Tibial artery (tissue), 4 donors: ENCODE data around the gene PIGC.

Experiments used
- DNase-seq, 2 donors: peaks; one replicate each; pipeline ENCODE4 v3.0.0-alpha.2; 2019
- H3K27ac ChIP-seq, 2 donors: fragments of 200-600 bp; sonication (generic) in 1 of 2; 1 replicate in 1 of 2; 2 replicates in 1 of 2; pipeline ENCODE4 v1.5.1; 2018 to 2019; ENCODE audit warnings: mild to moderate bottlenecking in 1 of 2
- H3K27me3 ChIP-seq, 2 donors: fragments of 200-600 bp; sonication (generic) in 1 of 2; one replicate each; pipeline versions ENCODE4 v1.5.1 to v1.6.0; 2016 to 2019
- H3K36me3 ChIP-seq, 3 donors: fragments of 200-600 bp; sonication (generic) in 2 of 3; one replicate each; pipeline ENCODE4 v1.5.1; 2016 to 2019; ENCODE audit warnings: mild to moderate bottlenecking in 2 of 3
- H3K4me1 ChIP-seq, 4 donors: fragments of 200-600 bp; sonication (generic) in 2 of 4; 1 replicate in 3 of 4; 2 replicates in 1 of 4; pipeline ENCODE4 v1.5.1; 2016 to 2019
- H3K4me3 ChIP-seq, 2 donors: fragments of 200-600 bp; sonication (generic) in 1 of 2; 1 replicate in 1 of 2; 2 replicates in 1 of 2; pipeline ENCODE4 v1.5.1; 2018 to 2019; ENCODE audit warnings: mild to moderate bottlenecking in 2 of 2
- H3K9me3 ChIP-seq, 3 donors: fragments of 200-600 bp; sonication (generic) in 1 of 3; one replicate each; pipeline ENCODE4 v1.5.1; 2016 to 2019
- intact Hi-C: fragments of 100-400 bp; cut with DNase I; formaldehyde crosslinking; loops from one replicate; pipeline ENCODE4 v1.15.0; 2023; ENCODE audit warnings: low total_unique reads
- TF ChIP-seq, protein P1 (sequence below), 2 experiments: fragments of 200-600 bp in 1 of 2; fragments of 450-650 bp in 1 of 2; IDR thresholded peaks; one replicate each; pipeline ENCODE4 v1.5.1; 2017 to 2019; ENCODE audit warnings: antibody characterized with exemption in 2 of 2, mild to moderate bottlenecking in 1 of 2, moderate library complexity in 1 of 2

The PIGC gene

GRCh38 chr1:172404121-172404520 lies 39.7 kb downstream of the PIGC start:
- intact Hi-C loops = loop anchor here (5.0 kb wide), 1 partner anchor 312 kb away; no protein-coding TSS in a partner anchor
- H3K4me1 ChIP-seq = peaks cover 0 to 47% (median 20%) of the 10 kb centered on the region in 4 donors
- TF ChIP-seq, protein P1, sequence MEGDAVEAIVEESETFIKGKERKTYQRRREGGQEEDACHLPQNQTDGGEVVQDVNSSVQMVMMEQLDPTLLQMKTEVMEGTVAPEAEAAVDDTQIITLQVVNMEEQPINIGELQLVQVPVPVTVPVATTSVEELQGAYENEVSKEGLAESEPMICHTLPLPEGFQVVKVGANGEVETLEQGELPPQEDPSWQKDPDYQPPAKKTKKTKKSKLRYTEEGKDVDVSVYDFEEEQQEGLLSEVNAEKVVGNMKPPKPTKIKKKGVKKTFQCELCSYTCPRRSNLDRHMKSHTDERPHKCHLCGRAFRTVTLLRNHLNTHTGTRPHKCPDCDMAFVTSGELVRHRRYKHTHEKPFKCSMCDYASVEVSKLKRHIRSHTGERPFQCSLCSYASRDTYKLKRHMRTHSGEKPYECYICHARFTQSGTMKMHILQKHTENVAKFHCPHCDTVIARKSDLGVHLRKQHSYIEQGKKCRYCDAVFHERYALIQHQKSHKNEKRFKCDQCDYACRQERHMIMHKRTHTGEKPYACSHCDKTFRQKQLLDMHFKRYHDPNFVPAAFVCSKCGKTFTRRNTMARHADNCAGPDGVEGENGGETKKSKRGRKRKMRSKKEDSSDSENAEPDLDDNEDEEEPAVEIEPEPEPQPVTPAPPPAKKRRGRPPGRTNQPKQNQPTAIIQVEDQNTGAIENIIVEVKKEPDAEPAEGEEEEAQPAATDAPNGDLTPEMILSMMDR (IDR thresholded peaks at IDR 0.05) = no peak

GRCh38 chr1:172402878-172403569 lies 40.8 kb downstream of the PIGC start:
- no peak overlapping the region for H3K4me3 ChIP-seq
- H3K36me3 ChIP-seq = no peaks in the 10 kb centered on the region
- peaks cover 0 to 53% (median 27%) of the 10 kb centered on the region in 4 donors for H3K4me1 ChIP-seq
- no peaks in the 10 kb centered on the region for H3K27me3 ChIP-seq
- DNase-seq = no peak
- H3K27ac ChIP-seq = no peak overlapping the region
- H3K9me3 ChIP-seq = no peaks in the 10 kb centered on the region
- TF ChIP-seq, protein P1 (IDR thresholded peaks at IDR 0.05) = no peak
- intact Hi-C loops = loop anchor here (5.0 kb wide), 1 partner anchor 311 kb away; no protein-coding TSS in a partner anchor

More at GRCh38 chr1:172404121-172404520, 39.7 kb downstream of the PIGC start:
- Histone ChIP-seq H3K27ac (no peak overlapping the region), H3K36me3 (no peaks in the 10 kb centered on the region), H3K9me3 (no peaks in the 10 kb centered on the region), H3K4me3 (no peak overlapping the region), H3K27me3 (no peaks in the 10 kb centered on the region)
- DNase-seq = no peak

DNA sequence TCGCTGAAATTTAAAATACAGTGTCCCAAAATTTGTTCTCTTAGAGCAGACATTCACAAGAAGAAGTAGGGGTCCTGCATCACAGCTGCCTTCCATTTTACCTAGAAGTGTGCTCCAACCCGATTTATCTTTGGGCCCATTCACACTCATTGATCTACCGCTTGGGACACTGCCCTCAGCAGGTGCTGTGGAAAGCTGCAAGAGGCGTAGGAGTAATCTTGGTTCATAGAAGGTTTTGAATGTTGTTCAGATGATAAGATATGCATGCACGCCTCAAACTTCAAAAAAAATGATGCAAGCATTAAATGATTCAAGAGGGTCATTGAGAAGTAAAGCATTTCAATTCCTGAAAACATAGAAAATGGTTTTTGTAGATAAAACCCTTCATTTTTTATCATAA lies 42.0 kb downstream of the PIGC start:
- Histone ChIP-seq H3K27ac (peak overlapping the region in 1 of 2 donors; percentile 74), H3K27me3 (no peaks in the 10 kb centered on the region), H3K4me1 (peaks cover 0 to 64% (median 30%) of the 10 kb centered on the region in 4 donors), H3K4me3 (no peak overlapping the region), H3K36me3 (no peaks in the 10 kb centered on the region), H3K9me3 (no peaks in the 10 kb centered on the region)
- DNase-seq = no peak
- TF ChIP-seq, protein P1 (IDR thresholded peaks at IDR 0.05) = no peak
- intact Hi-C loops = loop anchor here (5.0 kb wide), 1 partner anchor 310 kb away; no protein-coding TSS in a partner anchor

GRCh38 chr1:172401477-172401876 lies 42.4 kb downstream of the PIGC start:
- TF ChIP-seq, protein P1 (IDR thresholded peaks at IDR 0.05) = no peak
- H3K4me3 ChIP-seq = no peak overlapping the region
- H3K36me3 ChIP-seq = no peaks in the 10 kb centered on the region
- no peaks in the 10 kb centered on the region for H3K27me3 ChIP-seq
- peaks cover 0 to 66% (median 30%) of the 10 kb centered on the region in 4 donors for H3K4me1 ChIP-seq
- no peak for DNase-seq
- intact Hi-C loops = loop anchor here (5.0 kb wide), 1 partner anchor 309 kb away; no protein-coding TSS in a partner anchor
- no peaks in the 10 kb centered on the region for H3K9me3 ChIP-seq
- H3K27ac ChIP-seq = peak overlapping the region; percentile 74 to 77

- no peaks in the 10 kb centered on the region for H3K9me3 ChIP-seq
- TF ChIP-seq, protein P1 (IDR thresholded peaks at IDR 0.05) = no peak
- H3K4me3 ChIP-seq = no peak overlapping the region
- H3K36me3 ChIP-seq = no peaks in the 10 kb centered on the region
- H3K27ac ChIP-seq = peak overlapping the region; percentile 74 to 77
- no peaks in the 10 kb centered on the region for H3K27me3 ChIP-seq
- DNase-seq = no peak
- intact Hi-C loops = loop anchor here (5.0 kb wide), 1 partner anchor 308 kb away; no protein-coding TSS in a partner anchor
- H3K4me1 ChIP-seq = peaks cover 0 to 66% (median 30%) of the 10 kb centered on the region in 4 donors
Measured at GRCh38 chr1:172400722-172401105, 43.2 kb downstream of the PIGC start.
